HG03175 (cell line): Measurements from ENCODE around the gene SPEF2.
A peak's percentile ranks its signal among the peaks of the same experiment; 100 is the strongest.

Experiments used
- ATAC-seq: cut with Tn5 transposase; IDR thresholded peaks from one replicate; pipeline ENCODE4 v1.9.1; 2021; ENCODE audit warnings: mild to moderate bottlenecking, moderate library complexity; ENCODE audit not compliant: unreplicated experiment

SPEF2 gene

GRCh38 chr5:35776757-35777156 lies 159.1 kb downstream of the SPEF2 start:
- ATAC-seq: no peak

GRCh38 chr5:35777358-35778087 lies 159.9 kb downstream of the SPEF2 start:
- peak; percentile 25 for ATAC-seq

GRCh38 chr5:35778259-35778769 lies 160.7 kb downstream of the SPEF2 start:
- no peak for ATAC-seq

DNA sequence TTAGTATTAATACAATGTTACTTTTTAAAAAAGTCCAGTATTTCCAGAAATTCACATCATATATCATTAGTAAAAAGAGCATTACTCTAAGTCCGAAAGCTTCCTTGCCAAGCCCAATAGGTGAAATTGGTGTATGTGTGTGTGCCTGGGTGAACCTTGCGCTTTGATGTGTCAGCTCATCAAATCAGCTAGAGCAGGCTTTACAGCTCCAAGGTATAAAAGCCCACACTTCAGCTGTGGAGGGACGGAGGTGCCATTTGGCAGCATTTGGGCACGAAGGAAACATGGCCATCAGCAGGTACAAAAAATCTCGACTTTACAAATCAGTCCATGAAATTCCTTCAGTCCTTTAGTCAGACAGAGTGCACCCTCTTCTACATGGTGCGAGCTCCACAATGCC lies 162.6 kb downstream of the SPEF2 start:
- no peak for ATAC-seq

DNA sequence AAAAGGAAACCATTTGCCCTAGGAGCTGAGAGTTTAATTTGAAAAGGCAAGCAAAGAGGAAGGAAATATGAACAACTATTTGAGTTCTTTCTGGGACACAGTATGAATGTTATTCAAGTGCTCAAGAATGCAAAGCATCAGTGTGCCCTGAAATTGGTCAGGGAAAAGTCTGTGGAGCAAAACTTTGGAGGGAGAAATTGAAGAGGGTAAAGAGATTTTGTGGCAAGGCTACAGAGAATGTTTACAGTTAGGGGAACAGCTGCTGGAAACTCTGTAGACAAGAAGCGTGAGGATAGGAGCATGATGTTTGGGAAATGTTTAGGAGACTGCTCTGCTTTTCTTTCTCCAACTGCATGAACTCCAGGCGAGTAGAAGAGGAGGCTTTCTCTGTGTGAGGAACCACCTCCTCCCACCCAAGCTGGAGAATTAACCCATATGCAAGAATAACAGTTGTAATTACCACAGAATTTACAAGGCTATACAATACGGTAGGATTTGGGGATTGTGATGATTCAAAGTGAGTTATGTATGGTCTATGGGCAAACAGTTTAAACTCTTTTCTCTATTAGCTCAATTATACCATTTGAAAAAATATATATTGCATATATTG lies 163.6 kb downstream of the SPEF2 start:
- ATAC-seq: no peak

- no peak for ATAC-seq
These were observed 165.9 kb downstream of the SPEF2 start for GRCh38 chr5:35783551-35783950.

GRCh38 chr5:35785601-35786085 lies 168.0 kb downstream of the SPEF2 start:
- no peak for ATAC-seq

DNA sequence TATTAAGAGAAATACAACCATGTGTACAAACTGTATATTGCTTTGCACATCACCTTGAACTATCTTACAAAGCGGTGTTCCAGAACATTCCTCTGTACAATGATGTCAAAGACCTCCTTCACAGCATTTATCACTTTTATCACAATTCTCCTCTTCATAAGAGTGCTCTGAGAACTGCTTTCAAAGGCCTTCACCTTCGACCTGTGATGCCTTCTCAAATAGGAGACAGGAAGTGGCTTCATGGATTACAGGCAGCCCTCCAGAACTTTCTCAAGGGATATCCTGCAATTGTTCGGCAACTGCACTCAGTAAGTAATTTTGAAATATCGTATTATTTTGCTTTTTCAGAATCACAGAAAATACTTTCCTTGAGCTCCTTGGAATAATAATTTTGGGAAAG lies 171.1 kb downstream of the SPEF2 start:
- ATAC-seq: no peak

GRCh38 chr5:35789732-35790456 lies 172.2 kb downstream of the SPEF2 start:
- no peak for ATAC-seq

DNA sequence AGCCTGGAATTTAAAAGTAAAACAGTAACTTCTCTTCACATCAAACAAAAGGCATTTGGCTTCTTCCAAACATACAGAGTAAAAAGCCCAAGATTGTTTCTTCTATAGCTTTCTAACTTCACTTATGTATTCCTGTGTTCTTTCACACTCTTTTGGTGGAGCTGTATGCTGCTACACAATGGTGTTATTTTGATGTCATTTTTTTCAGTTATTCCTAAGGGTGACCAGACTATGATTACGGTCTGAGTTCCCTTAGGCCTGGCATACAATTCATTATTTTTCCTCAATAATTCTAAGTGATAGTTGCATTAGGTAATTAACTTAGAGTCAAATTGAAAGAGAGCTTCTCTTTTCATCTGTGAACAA lies 172.8 kb downstream of the SPEF2 start:
- no peak for ATAC-seq

- ATAC-seq: no peak
These were observed 176.6 kb downstream of the SPEF2 start for GRCh38 chr5:35794328-35794619.

DNA sequence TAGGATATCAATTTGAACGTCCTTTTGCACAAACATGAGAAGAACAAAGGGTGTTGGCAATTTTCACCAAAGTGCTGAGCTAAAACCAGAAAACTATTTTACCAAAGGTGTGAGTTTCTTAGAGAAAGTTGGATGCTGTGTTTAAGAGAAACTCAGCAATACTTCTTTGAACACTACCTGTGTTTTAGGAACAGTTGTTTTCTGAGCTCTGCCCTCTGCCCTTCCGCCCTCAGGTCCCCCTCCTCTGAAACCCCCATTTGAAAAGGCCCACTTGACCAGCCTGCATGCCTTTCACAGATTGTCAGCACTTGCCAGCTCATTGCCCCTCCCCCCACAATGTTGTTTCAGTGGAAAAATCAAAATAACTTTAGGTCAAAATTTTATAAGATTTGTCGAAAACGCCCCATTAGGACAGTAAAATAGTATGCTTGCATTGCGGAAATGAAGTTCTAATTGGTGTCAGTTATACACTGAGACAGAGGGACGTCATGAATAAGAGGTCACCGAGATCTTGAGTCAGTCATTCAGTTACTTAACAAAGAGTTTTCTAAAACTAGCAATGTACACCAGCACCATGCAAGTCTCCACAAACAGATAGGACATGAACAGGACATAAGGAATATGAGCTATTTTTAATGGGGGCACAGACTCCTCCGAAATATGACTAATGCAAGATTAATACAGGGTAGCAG lies 177.2 kb downstream of the SPEF2 start:
- ATAC-seq: no peak

DNA sequence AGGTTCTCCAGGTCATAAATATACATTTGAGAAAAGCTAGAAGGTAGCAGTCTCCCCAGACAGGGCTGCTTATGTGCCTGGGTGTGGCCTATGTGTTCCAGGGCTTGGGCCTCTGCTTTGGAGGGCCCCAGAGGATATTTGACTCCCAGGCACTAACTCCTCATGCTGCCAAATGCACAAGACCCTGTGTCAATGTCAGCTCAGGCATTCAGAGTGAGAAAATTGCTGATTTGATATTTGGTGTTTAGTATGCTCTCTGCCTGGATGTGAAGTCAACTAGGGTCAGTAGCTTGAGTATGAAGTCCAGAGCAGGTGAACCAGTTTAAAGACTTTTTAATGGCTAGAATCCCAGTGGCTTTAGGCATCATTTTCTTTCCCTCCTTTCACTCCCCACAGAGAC lies 181.5 kb downstream of the SPEF2 start:
- no peak for ATAC-seq

DNA sequence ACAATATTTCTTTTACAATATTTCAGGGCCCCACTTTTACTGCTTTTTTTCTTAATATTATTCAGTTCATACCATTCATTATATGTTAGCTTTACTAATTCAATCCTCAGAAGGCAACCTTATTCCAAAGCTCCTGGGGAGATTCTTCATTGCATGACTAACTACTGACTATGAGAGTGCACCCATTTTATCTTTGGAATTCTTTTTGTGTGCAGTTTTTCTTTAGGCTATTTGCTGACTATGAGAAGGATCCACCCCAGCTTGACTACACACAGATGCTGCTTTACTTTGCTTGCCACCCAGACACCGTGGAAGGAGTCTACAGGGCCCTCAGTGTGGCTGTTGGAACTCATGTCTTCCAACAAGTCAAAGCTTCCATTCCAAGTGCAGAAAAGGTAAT lies 182.1 kb downstream of the SPEF2 start:
- ATAC-seq: no peak

DNA sequence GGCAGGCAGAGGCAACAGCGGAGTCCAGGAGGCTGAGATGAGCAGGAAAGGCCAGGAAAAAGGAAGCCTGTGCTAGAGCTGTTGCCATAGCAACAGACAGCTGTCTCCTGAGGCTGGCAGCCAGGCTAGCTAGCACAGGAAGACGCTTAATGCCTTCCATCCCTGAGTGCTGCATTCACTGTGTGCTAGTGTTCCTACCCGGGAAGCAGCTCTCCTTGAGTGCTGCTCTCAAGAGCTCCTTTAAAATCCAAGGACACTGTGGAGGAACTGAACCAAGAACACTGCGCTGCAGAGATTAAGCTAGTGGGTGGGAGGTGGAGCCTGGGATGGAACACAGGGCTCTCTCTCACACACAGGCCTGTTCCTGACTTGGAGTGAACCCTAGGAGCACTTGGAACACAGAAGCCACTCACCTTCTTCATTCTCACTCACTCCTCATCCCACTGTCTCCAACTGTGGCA lies 185.6 kb downstream of the SPEF2 start:
- ATAC-seq: no peak

DNA sequence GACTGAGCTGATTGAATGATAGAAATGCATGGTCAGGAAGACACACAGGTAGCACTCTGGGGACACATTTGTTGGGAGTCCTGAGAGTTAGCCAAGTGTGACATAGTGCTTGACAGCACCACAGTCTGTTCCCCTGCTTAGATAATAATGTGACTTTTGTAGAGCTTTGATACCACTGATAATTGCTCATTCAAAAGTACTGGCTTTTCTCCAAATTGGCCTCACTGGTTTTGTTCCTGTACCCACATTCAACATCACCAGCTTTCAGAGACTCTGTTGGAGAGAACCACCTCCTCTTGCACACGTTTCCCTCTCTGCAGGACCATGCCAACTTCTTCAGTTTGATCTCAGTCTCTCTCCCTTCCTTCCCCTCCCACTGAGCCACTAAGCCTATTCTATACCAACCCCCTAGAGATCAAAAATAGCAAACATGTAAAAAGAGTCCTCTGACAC lies 186.6 kb downstream of the SPEF2 start:
- ATAC-seq: no peak

- no peak for ATAC-seq
These were observed 187.2 kb downstream of the SPEF2 start for GRCh38 chr5:35804841-35805240.

DNA sequence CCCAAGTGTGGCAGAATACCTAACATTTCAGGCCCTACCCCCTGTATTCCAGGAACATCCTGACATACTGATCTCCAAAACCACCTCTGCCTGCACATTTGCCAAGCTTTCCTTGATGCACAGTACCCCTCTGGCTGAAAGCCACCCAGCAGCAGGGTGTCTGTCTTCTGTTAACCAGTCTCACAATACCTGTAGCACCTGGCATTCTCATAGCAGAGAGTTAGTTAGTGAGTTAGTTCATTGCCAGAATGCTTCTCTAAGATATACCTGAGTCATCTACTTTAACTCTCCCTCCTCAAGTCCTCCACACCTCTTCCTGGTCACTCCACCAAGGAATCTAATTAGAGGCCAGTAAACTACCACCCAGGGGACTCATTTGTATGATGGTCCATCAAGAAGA lies 192.9 kb downstream of the SPEF2 start:
- no peak for ATAC-seq

DNA sequence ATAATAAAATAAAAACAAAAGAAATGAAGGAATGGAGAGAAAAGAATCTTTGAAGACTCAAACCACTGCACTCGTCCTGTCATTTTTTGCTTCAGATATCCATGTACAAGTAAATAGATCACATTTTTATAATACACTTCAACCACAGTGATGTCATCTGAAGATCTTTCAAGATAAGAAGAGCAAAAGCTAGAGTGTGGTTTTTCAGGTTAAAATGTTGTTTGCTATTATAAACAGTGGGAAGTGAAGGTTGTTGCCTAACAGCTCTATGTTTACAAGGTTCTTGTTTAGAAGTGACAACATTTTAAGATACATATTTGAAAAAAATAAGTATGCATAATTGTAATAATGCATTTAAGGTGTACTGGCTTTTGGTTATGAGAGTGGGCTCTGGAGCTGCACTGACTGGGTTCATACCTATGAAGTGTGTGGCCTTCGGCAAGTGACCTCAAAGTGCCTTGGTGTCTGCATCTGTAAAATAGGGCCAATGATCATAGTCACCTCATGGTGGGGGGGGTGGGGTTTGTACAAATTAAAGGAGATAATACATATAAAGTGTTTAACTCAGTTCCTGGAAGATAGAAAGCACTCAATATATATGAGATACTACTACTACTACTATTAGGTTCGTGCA lies 193.6 kb downstream of the SPEF2 start:
- ATAC-seq: no peak

DNA sequence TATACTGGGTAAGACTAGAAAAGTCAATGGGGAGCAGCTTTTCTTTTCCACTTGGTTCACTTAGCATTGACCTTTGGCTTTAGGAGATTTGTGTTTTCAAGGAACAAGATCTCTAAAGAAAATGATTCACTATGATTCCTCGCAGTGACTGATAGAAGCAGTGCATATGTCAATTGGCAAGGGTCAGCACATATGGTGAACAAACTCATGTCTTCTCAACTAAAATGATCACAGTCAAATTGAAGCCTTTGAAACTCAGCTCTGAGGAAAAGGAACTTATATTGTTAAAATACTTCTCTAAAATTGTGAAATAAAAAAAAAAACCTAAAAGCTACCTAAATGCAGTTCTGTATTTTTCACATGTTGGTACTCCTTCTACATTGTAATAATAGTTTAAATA lies 195.9 kb downstream of the SPEF2 start:
- ATAC-seq: no peak
